Activated T-helper 1 cell treated with anti-CD3 and anti-CD28 coated beads, Interleukin-12 subunit alpha, Interleukin-12 subunit beta, Interleukin-2, Interleukin-4 antibody, amounts not matched to agents 30 ng/mL and 10 ng/mL and 1 ng/mL, durations not matched to agents 14 hours and 24 hours and 36 hours (primary cell): Measurements from ENCODE around the gene MAN1C1. TPM values are rescaled to one million over a fixed set of nuclear protein-coding genes. Genes with fewer than 3 reads are reported as not detected.

ENCODE experiments used
- DNase-seq: peaks from one replicate; pipeline ENCODE4 v3.0.0; 2021; ENCODE audit warnings: low spot score
- H3K27ac Mint-ChIP-seq: one replicate; pipeline ENCODE4 v1.8.0; 2021; ENCODE audit warnings: mild to moderate bottlenecking, mixed read lengths
- H3K27me3 Mint-ChIP-seq: one replicate; pipeline ENCODE4 v1.8.0; 2022; ENCODE audit warnings: mild to moderate bottlenecking, moderate library complexity, mixed read lengths; ENCODE audit not compliant: insufficient read depth
- H3K36me3 Mint-ChIP-seq: one replicate; pipeline ENCODE4 v1.8.0; 2021; ENCODE audit warnings: low read depth, mixed read lengths
- H3K4me1 Mint-ChIP-seq: one replicate; pipeline ENCODE4 v1.8.0; 2021; ENCODE audit warnings: low read depth, mixed read lengths
- H3K4me3 Mint-ChIP-seq: one replicate; pipeline ENCODE4 v1.8.0; 2021; ENCODE audit warnings: mild to moderate bottlenecking, moderate library complexity, mixed read lengths
- H3K9me3 Mint-ChIP-seq: one replicate; pipeline ENCODE4 v1.8.0; 2021; ENCODE audit warnings: mixed read lengths
- intact Hi-C: fragments of 100-400 bp; cut with micrococcal nuclease; formaldehyde crosslinking; loops from one replicate; pipeline ENCODE4 v1.15.1; 2024
- total RNA-seq: library from RNA; stranded (reverse); gene quantifications from 2 replicates; pipeline ENCODE4 v1.2.3, GENCODE V29; 2022

MAN1C1 gene
- total RNA-seq, 1 donor from 2014 or later: 0.83 TPM

DNA sequence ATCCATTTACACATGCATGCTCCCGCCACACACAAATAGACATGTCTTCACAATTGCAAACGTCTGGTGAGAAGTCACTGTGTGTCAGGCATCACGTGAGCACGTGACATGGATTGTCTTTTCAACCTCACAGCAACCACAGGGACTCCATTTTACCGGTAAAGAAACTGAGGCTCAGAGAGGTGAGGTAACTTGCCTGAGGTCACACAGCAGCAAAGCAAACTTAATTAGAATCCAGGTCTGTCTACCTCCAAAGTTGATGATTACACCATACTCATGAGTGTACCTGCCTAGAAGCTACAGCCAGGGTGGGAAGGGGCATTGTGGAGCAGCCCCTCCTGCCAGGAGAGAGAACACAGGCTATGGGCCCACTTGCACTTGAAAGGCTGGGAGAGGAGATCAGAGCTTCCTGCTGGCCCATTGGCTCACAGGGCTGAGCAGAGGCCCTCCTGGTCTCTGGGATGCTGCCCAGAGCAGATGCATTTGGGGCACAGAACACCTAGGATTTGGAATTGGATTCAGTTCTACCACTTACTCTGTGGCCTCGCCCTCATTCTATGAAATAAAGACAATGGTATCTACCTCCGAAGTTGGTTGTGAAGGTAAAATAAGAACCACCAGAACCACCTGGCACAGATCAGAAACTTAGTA lies 139.0 kb downstream of the MAN1C1 start:
- Mint-ChIP-seq H3K4me3 (no peak overlapping the region), H3K9me3 (no peaks in the 10 kb centered on the region), H3K4me1 (peaks cover 7% of the 10 kb centered on the region), H3K36me3 (no peaks in the 10 kb centered on the region), H3K27ac (no peak overlapping the region), H3K27me3 (peaks cover 37% of the 10 kb centered on the region)
- no peak for DNase-seq
- intact Hi-C loops: no loop called here

DNA sequence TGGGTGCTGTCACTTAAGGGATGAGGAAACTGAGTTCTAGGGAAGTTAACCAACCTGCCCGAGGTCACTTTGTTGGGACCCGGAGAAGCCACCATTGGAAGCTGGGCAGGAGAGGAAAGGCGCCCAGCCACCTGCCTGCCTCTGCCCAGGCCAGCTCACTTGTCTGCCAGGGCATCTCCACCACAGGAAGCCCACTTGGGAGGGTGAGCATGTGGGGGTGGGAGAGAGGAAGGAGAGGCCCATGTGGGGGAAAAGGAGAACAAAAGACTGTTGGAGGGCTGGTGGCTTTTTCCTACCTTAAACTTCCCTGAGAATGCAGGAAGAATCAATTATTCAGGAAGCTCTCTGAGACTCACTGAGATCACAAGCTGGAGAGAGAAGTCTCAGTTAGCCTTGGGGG lies 139.6 kb downstream of the MAN1C1 start:
- Mint-ChIP-seq H3K4me1 (peaks cover 7% of the 10 kb centered on the region), H3K27ac (no peak overlapping the region)

GRCh38 chr1:25757151-25757845 lies 140.7 kb downstream of the MAN1C1 start:
- Mint-ChIP-seq H3K27ac (no peak overlapping the region), H3K27me3 (peaks cover 34% of the 10 kb centered on the region), H3K4me3 (no peak overlapping the region), H3K4me1 (peaks cover 7% of the 10 kb centered on the region), H3K36me3 (no peaks in the 10 kb centered on the region), H3K9me3 (no peaks in the 10 kb centered on the region)
- intact Hi-C loops: no loop called here
- DNase-seq: no peak

More for the DNA sequence above, 139.6 kb downstream of the MAN1C1 start:
- peaks cover 32% of the 10 kb centered on the region for H3K27me3 Mint-ChIP-seq
- no peak for DNase-seq
- no peaks in the 10 kb centered on the region for H3K36me3 Mint-ChIP-seq
- no peaks in the 10 kb centered on the region for H3K9me3 Mint-ChIP-seq
- intact Hi-C loops: no loop called here
- no peak overlapping the region for H3K4me3 Mint-ChIP-seq

DNA sequence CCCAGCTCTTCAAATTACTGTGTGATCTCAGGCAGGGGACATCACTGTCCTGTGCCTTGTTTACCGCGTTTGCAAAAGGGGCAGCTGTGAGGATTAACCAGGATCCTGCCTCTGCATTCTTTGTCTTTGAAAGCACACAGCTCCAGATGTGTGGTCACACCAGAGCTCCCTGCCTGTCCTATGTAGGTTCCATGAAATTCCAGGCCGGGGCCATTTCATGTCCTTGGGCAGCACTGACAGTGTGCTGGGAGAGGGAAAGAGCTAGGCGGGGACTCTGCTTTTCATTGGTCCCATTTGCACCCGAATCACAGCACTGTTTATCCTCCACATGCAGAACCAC lies 141.2 kb downstream of the MAN1C1 start:
- peaks cover 34% of the 10 kb centered on the region for H3K27me3 Mint-ChIP-seq
- no peaks in the 10 kb centered on the region for H3K9me3 Mint-ChIP-seq
- DNase-seq: no peak
- no peak overlapping the region for H3K27ac Mint-ChIP-seq
- peaks cover 7% of the 10 kb centered on the region for H3K4me1 Mint-ChIP-seq
- H3K4me3 Mint-ChIP-seq: no peak overlapping the region
- H3K36me3 Mint-ChIP-seq: no peaks in the 10 kb centered on the region
- intact Hi-C loops: no loop called here

GRCh38 chr1:25758466-25759070 lies 142.0 kb downstream of the MAN1C1 start:
- Mint-ChIP-seq H3K27me3 (peaks cover 31% of the 10 kb centered on the region), H3K9me3 (no peaks in the 10 kb centered on the region), H3K36me3 (no peaks in the 10 kb centered on the region), H3K4me1 (peaks cover 7% of the 10 kb centered on the region), H3K27ac (no peak overlapping the region), H3K4me3 (no peak overlapping the region)
- DNase-seq: no peak
- intact Hi-C loops: no loop called here

- DNase-seq: no peak
- peaks cover 25% of the 10 kb centered on the region for H3K27me3 Mint-ChIP-seq
- no peaks in the 10 kb centered on the region for H3K4me1 Mint-ChIP-seq
- no peak overlapping the region for H3K27ac Mint-ChIP-seq
- no peaks in the 10 kb centered on the region for H3K36me3 Mint-ChIP-seq
- no peak overlapping the region for H3K4me3 Mint-ChIP-seq
- intact Hi-C loops: no loop called here
- H3K9me3 Mint-ChIP-seq: no peaks in the 10 kb centered on the region
Observed at GRCh38 chr1:25760122-25760719, 143.6 kb downstream of the MAN1C1 start.

- peaks cover 25% of the 10 kb centered on the region for H3K27me3 Mint-ChIP-seq
- no peak overlapping the region for H3K27ac Mint-ChIP-seq
- no peaks in the 10 kb centered on the region for H3K36me3 Mint-ChIP-seq
- no peaks in the 10 kb centered on the region for H3K9me3 Mint-ChIP-seq
- intact Hi-C loops: no loop called here
- no peak for DNase-seq
- no peaks in the 10 kb centered on the region for H3K4me1 Mint-ChIP-seq
- no peak overlapping the region for H3K4me3 Mint-ChIP-seq
Observed at GRCh38 chr1:25760871-25761270, 144.3 kb downstream of the MAN1C1 start.

GRCh38 chr1:25763493-25763892 lies 146.9 kb downstream of the MAN1C1 start:
- Mint-ChIP-seq H3K27me3 (peaks cover 16% of the 10 kb centered on the region), H3K36me3 (no peaks in the 10 kb centered on the region), H3K4me3 (no peak overlapping the region), H3K9me3 (no peaks in the 10 kb centered on the region), H3K4me1 (no peaks in the 10 kb centered on the region), H3K27ac (no peak overlapping the region)
- no peak for DNase-seq
- intact Hi-C loops: no loop called here

- DNase-seq: no peak
- Mint-ChIP-seq H3K27me3 (peaks cover 12% of the 10 kb centered on the region), H3K36me3 (no peaks in the 10 kb centered on the region), H3K27ac (no peak overlapping the region), H3K9me3 (no peaks in the 10 kb centered on the region), H3K4me3 (no peak overlapping the region), H3K4me1 (no peaks in the 10 kb centered on the region)
- intact Hi-C loops: no loop called here
Observed at GRCh38 chr1:25765136-25765922, 148.7 kb downstream of the MAN1C1 start.

GRCh38 chr1:25765923-25766589 lies 149.5 kb downstream of the MAN1C1 start:
- Mint-ChIP-seq H3K9me3 (no peaks in the 10 kb centered on the region), H3K4me3 (no peak overlapping the region), H3K36me3 (no peaks in the 10 kb centered on the region), H3K27me3 (peaks cover 19% of the 10 kb centered on the region), H3K27ac (no peak overlapping the region), H3K4me1 (no peaks in the 10 kb centered on the region)
- DNase-seq: no peak
- intact Hi-C loops: no loop called here

- Mint-ChIP-seq H3K9me3 (no peaks in the 10 kb centered on the region), H3K27me3 (peaks cover 23% of the 10 kb centered on the region), H3K27ac (no peak overlapping the region), H3K4me1 (no peaks in the 10 kb centered on the region), H3K4me3 (no peak overlapping the region), H3K36me3 (no peaks in the 10 kb centered on the region)
- no peak for DNase-seq
- intact Hi-C loops: no loop called here
Observed at GRCh38 chr1:25766721-25767436, 150.3 kb downstream of the MAN1C1 start.

DNA sequence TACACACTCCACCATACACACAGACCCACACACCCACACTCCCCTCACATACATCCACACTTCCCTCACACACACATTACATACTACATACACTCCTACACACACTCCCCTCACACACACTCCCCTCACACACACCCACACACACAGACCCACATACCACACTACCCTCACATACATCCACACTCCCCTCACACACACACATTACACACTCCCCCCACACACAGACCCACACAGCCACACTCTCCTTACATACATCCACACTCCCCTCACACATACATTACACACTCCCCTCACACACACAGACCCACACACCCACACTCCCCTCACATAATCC lies 150.8 kb downstream of the MAN1C1 start:
- Mint-ChIP-seq H3K4me1 (no peaks in the 10 kb centered on the region), H3K27me3 (peaks cover 23% of the 10 kb centered on the region), H3K27ac (no peak overlapping the region), H3K9me3 (no peaks in the 10 kb centered on the region), H3K36me3 (no peaks in the 10 kb centered on the region), H3K4me3 (no peak overlapping the region)
- intact Hi-C loops: no loop called here
- no peak for DNase-seq
